ENCODE measurements around the gene RUFY4.

RUFY4 gene

GRCh38 chr2:218027426-218028188 is 41.4 kb upstream of the RUFY4 start:
- TF ChIP-seq CTCF (IDR thresholded peaks at IDR 0.05; ENCODE audit: borderline replicate concordance, extremely low read depth, low read length, poor library complexity, severe bottlenecking) (no peak), EZH2 (IDR thresholded peaks at IDR 0.05; ENCODE audit: borderline replicate concordance, low read depth, low read length, severe bottlenecking) (no peak)
- no peak overlapping the region for H3K9ac ChIP-seq (ENCODE audit: low read depth, low read length)
- ATAC-seq (ENCODE audit: insufficient read depth, low read depth) = no peak
- H3K27me3 ChIP-seq (ENCODE audit: insufficient read depth, low read length, poor library complexity) = peaks cover 5% of the 10 kb centered on the region
- H4K20me1 ChIP-seq (ENCODE audit: insufficient read depth, low read length) = 0 out of 2 replicates have a peak, but pooled peaks cover 3% of the 10 kb centered on the region
- H3K4me3 ChIP-seq (ENCODE audit: low read depth in 1 of 2, low read length in 2 of 2) = no peak overlapping the region
- no peaks in the 10 kb centered on the region for H3K4me1 ChIP-seq (ENCODE audit: insufficient read depth, low read length)
- no peak overlapping the region for H3K27ac ChIP-seq (ENCODE audit: low read length)
- H3K79me2 ChIP-seq (ENCODE audit: insufficient read depth, low read length) = no peaks in the 10 kb centered on the region
- no peak for DNase-seq
- H3K4me2 ChIP-seq (ENCODE audit: insufficient read depth, low read length) = no peak overlapping the region
- H2AFZ ChIP-seq (ENCODE audit: low read depth, low read length) = no peak overlapping the region
- H3K9me3 ChIP-seq (ENCODE audit: insufficient read depth, low read length, severe bottlenecking) = no peaks in the 10 kb centered on the region
- H3K36me3 ChIP-seq (ENCODE audit: insufficient read depth, low read length) = no peaks in the 10 kb centered on the region

- no peaks in the 10 kb centered on the region for H3K4me1 ChIP-seq (ENCODE audit: insufficient read depth, low read length)
- no peaks in the 10 kb centered on the region for H3K79me2 ChIP-seq (ENCODE audit: insufficient read depth, low read length)
- peaks cover 5% of the 10 kb centered on the region for H3K27me3 ChIP-seq (ENCODE audit: insufficient read depth, low read length, poor library complexity)
- H3K9ac ChIP-seq (ENCODE audit: low read depth, low read length) = no peak overlapping the region
- DNase-seq (no peak), ATAC-seq (ENCODE audit: insufficient read depth, low read depth) (no peak)
- no peak overlapping the region for H3K27ac ChIP-seq (ENCODE audit: low read length)
- no peaks in the 10 kb centered on the region for H3K9me3 ChIP-seq (ENCODE audit: insufficient read depth, low read length, severe bottlenecking)
- TF ChIP-seq CTCF (IDR thresholded peaks at IDR 0.05; ENCODE audit: borderline replicate concordance, extremely low read depth, low read length, poor library complexity, severe bottlenecking) (no peak), EZH2 (IDR thresholded peaks at IDR 0.05; ENCODE audit: borderline replicate concordance, low read depth, low read length, severe bottlenecking) (no peak)
- H3K36me3 ChIP-seq (ENCODE audit: insufficient read depth, low read length) = no peaks in the 10 kb centered on the region
- H3K4me3 ChIP-seq (ENCODE audit: low read depth in 1 of 2, low read length in 2 of 2) = no peak overlapping the region
- 0 out of 2 replicates have a peak, but pooled peaks cover 3% of the 10 kb centered on the region for H4K20me1 ChIP-seq (ENCODE audit: insufficient read depth, low read length)
- H2AFZ ChIP-seq (ENCODE audit: low read depth, low read length) = no peak overlapping the region
- H3K4me2 ChIP-seq (ENCODE audit: insufficient read depth, low read length) = no peak overlapping the region
These were observed 40.9 kb upstream of the RUFY4 start for GRCh38 chr2:218028189-218028495.

- Histone ChIP-seq H2AFZ (ENCODE audit: low read depth, low read length) (no peak overlapping the region), H3K27me3 (ENCODE audit: insufficient read depth, low read length, poor library complexity) (peaks cover 5% of the 10 kb centered on the region), H3K9ac (ENCODE audit: low read depth, low read length) (no peak overlapping the region), H3K4me3 (ENCODE audit: low read depth in 1 of 2, low read length in 2 of 2) (no peak overlapping the region), H3K9me3 (ENCODE audit: insufficient read depth, low read length, severe bottlenecking) (no peaks in the 10 kb centered on the region), H3K4me1 (ENCODE audit: insufficient read depth, low read length) (no peaks in the 10 kb centered on the region), H3K27ac (ENCODE audit: low read length) (no peak overlapping the region), H3K79me2 (ENCODE audit: insufficient read depth, low read length) (no peaks in the 10 kb centered on the region), H3K4me2 (ENCODE audit: insufficient read depth, low read length) (no peak overlapping the region), H4K20me1 (ENCODE audit: insufficient read depth, low read length) (0 out of 2 replicates have a peak, but pooled peaks cover 5% of the 10 kb centered on the region), H3K36me3 (ENCODE audit: insufficient read depth, low read length) (no peaks in the 10 kb centered on the region)
- ATAC-seq (ENCODE audit: insufficient read depth, low read depth) (no peak), DNase-seq (no peak)
- TF ChIP-seq CTCF (IDR thresholded peaks at IDR 0.05; ENCODE audit: borderline replicate concordance, extremely low read depth, low read length, poor library complexity, severe bottlenecking) (no peak), EZH2 (IDR thresholded peaks at IDR 0.05; ENCODE audit: borderline replicate concordance, low read depth, low read length, severe bottlenecking) (no peak)
These were observed 40.3 kb upstream of the RUFY4 start for GRCh38 chr2:218028562-218029348.

Data from DND-41 (cell line).